ENCODE measurements around the gene TSKS. TPM values are rescaled to one million over a fixed set of nuclear protein-coding genes. Genes with fewer than 3 reads are reported as not detected.

The TSKS gene
- total RNA-seq, 2 donors from 2014 or later, result not detected

DNA sequence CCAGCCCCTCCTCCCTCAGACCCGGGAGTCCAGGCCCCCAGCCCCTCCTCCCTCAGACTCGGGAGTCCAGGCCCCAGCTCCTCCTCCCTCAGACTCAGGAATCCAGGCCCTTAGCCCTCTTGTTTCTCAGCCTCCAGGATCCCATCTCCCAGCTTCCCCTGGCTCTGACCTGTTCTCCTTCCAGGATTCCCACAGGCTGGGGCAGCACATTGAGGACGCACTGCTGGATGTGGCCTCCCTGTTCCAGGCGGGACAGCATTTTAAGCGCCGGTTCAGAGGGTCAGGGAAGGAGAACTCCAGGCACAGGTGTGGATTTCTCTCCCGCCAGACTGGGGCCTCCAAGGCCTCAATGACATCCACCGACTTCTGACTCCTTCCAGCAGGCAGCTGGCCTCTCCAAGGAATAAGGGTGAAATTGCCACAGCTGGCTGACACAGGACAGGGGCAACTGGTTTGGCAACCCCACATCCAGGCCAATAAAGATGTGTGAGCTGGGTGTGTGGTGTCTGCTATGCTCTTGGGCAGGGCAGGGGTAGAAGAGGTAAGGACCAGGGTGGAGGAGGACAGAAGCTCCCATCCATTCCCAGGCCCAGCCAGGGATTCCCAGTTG is 49.8 kb downstream of the TSKS start:
- H3K4me3 ChIP-seq, result no peak overlapping the region

DNA sequence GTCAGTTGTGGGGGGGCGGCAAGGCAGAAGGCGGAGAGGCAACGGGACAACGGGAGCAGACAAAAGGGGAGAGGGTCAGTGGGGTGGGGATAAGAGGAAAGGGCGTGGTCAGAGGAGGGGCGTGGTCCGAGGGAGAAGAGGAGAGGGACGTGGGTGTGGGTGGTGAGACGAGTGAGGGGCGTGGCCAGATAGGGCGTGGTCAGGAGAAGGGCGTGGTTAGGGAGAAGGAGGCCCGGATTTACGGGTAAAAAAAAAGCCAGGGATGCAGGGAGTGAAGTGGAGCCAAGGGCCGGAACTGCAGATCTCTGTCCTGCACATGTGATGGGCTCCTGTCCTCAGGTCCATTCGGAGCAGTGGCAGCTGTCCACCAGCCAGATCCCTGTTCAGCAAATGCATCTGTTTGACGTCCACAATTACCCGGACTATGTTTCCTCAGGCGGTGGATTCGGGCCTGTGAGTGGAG is 50.7 kb downstream of the TSKS start:
- no peak overlapping the region for H3K27ac ChIP-seq
- H3K36me3 ChIP-seq, result no peaks in the 10 kb centered on the region
- no peak overlapping the region for H3K4me3 ChIP-seq
- H3K4me1 ChIP-seq, result no peaks in the 10 kb centered on the region
- H3K9me3 ChIP-seq, result no peaks in the 10 kb centered on the region
- H3K27me3 ChIP-seq, result no peaks in the 10 kb centered on the region
- intact Hi-C loops (cut with DNase I), result no loop called here
- peak; percentile 65 for DNase-seq
- TF ChIP-seq, protein P1, sequence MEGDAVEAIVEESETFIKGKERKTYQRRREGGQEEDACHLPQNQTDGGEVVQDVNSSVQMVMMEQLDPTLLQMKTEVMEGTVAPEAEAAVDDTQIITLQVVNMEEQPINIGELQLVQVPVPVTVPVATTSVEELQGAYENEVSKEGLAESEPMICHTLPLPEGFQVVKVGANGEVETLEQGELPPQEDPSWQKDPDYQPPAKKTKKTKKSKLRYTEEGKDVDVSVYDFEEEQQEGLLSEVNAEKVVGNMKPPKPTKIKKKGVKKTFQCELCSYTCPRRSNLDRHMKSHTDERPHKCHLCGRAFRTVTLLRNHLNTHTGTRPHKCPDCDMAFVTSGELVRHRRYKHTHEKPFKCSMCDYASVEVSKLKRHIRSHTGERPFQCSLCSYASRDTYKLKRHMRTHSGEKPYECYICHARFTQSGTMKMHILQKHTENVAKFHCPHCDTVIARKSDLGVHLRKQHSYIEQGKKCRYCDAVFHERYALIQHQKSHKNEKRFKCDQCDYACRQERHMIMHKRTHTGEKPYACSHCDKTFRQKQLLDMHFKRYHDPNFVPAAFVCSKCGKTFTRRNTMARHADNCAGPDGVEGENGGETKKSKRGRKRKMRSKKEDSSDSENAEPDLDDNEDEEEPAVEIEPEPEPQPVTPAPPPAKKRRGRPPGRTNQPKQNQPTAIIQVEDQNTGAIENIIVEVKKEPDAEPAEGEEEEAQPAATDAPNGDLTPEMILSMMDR (IDR thresholded peaks at IDR 0.05), result no peak
- H3K9ac ChIP-seq (ENCODE audit: low read depth in 2 of 2, low read length in 2 of 2), result no peak overlapping the region

More for the DNA sequence above, 49.8 kb downstream of the TSKS start:
- H3K27me3 ChIP-seq, result no peaks in the 10 kb centered on the region
- H3K36me3 ChIP-seq, result no peaks in the 10 kb centered on the region
- no peak overlapping the region for H3K27ac ChIP-seq
- no peak overlapping the region for H3K9ac ChIP-seq (ENCODE audit: low read depth in 2 of 2, low read length in 2 of 2)
- intact Hi-C loops (cut with DNase I), result no loop called here
- TF ChIP-seq, protein P1 (IDR thresholded peaks at IDR 0.05), result no peak
- H3K9me3 ChIP-seq, result no peaks in the 10 kb centered on the region
- DNase-seq, result no peak
- no peaks in the 10 kb centered on the region for H3K4me1 ChIP-seq

DNA sequence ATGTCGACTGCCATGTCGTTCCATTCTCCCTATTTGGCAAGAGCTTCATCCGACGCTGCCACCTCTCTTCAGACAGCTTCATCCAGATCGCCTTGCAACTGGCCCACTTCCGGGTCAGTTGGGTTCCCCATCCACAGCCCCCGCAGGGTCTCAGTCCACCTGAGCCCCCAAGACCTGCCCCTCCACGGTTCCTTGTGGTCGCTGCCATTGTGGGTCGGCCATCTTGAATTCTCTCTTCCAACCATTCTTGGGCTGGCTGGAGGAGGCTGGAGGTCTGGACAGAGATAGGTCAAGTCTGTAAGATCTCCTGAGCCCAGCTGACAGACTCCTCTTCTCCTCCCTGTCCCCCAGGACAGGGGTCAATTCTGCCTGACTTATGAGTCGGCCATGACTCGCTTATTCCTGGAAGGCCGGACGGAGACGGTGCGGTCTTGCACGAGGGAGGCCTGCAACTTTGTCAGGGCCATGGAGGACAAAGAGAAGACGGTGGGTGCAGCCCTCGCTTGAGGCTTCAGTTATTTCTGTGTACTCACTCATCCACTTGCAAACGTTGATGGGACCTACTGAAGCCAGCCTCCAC is 52.6 kb downstream of the TSKS start:
- H3K4me1 ChIP-seq, result no peaks in the 10 kb centered on the region
- H3K9ac ChIP-seq (ENCODE audit: low read depth in 2 of 2, low read length in 2 of 2), result no peak overlapping the region
- TF ChIP-seq, protein P1 (IDR thresholded peaks at IDR 0.05), result no peak
- DNase-seq, result no peak
- no peaks in the 10 kb centered on the region for H3K9me3 ChIP-seq
- H3K36me3 ChIP-seq, result no peaks in the 10 kb centered on the region
- no peak overlapping the region for H3K4me3 ChIP-seq
- intact Hi-C loops (cut with DNase I), result no loop called here
- no peak overlapping the region for H3K27ac ChIP-seq
- H3K27me3 ChIP-seq, result no peaks in the 10 kb centered on the region

DNA sequence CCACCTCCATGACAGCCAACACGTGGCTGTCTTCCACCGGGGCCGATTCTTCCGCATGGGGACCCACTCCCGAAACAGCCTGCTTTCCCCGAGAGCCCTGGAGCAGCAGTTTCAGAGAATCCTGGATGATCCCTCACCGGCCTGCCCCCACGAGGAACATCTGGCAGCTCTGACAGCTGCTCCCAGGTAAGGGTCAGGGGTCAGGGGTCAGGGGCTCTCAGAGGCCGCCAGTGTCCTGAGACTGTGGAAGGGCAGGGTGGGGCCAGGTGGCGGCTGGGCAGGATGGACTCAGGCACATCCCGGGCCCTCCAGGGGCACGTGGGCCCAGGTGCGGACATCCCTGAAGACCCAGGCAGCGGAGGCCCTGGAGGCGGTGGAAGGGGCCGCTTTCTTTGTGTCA is 57.2 kb downstream of the TSKS start:
- H3K27me3 ChIP-seq, result no peaks in the 10 kb centered on the region
- DNase-seq, result no peak
- intact Hi-C loops (cut with DNase I), result no loop called here

DNA sequence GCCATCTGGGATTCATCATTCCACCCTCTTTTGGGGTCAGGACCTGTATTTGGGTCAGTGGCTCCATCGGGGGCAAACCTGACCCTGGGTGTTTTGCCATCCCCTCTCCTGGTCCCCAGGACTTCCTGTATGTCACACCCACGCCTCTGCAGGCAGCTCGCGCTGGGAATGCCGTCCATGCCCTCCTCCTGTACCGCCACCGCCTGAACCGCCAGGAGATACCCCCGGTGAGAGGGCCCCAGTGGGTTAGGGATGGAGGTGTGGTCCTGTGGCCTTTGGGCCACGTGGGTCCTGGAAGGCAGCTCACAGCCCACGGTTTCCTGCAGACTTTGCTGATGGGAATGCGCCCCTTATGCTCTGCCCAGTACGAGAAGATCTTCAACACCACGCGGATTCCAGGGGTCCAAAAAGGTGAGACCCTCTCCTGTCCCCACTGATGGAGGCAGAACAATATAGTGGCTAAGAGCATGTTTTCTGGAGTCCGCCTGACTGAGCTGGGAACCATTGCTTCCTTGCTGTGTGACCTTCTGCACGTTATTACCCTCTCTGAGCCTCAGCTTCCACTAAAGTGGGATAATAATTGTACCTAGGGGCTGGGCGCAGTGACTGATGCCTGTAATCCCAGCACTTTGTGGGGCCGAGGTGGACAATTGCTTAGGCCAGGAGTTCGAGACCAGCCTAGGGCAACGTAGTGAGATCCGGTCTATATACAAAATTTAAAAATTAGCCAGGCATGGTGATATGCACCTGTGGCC is 58.0 kb downstream of the TSKS start:
- no peak overlapping the region for H3K9ac ChIP-seq (ENCODE audit: low read depth in 2 of 2, low read length in 2 of 2)
- no peak for DNase-seq
- no peaks in the 10 kb centered on the region for H3K9me3 ChIP-seq
- no peaks in the 10 kb centered on the region for H3K36me3 ChIP-seq
- no peaks in the 10 kb centered on the region for H3K27me3 ChIP-seq
- H3K4me1 ChIP-seq, result no peaks in the 10 kb centered on the region
- intact Hi-C loops (cut with DNase I), result no loop called here
- H3K4me3 ChIP-seq, result no peak overlapping the region
- no peak overlapping the region for H3K27ac ChIP-seq
- TF ChIP-seq, protein P1 (IDR thresholded peaks at IDR 0.05), result no peak

More for the DNA sequence above, 57.2 kb downstream of the TSKS start:
- Histone ChIP-seq H3K36me3 (no peaks in the 10 kb centered on the region), H3K27ac (no peak overlapping the region), H3K4me3 (no peak overlapping the region), H3K4me1 (no peaks in the 10 kb centered on the region), H3K9me3 (no peaks in the 10 kb centered on the region), H3K9ac (ENCODE audit: low read depth in 2 of 2, low read length in 2 of 2) (no peak overlapping the region)
- TF ChIP-seq, protein P1 (IDR thresholded peaks at IDR 0.05), result no peak
